ENCODE measurements around the gene MAU2.
"Not testable (repeated sequence)": the region's sequence is repeated elsewhere in the genome, so short reads cannot be mapped to it uniquely, and the experiment has no call there.

Gene MAU2

DNA sequence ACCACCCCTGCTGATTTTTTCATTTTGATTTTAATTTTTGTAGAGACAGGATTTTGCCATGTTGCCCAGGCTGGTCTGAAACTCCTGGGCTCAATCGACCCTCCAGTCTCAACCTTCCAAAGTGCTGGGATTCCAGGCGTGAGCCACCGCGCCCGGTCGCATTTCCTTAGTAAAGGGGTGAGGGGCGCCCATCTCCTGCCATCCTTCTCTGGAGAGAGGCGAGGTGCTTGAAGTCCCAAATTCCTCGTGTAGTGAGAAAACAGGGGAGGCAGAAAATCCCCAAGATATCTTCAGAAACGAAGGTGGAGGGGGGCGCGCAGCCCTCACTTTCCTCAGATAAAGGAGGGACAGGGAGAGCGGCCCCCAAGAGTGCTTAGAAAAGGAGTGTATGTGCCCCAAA lies 63.9 kb downstream of the MAU2 start:
- no peak for DNase-seq (ENCODE audit: low spot score)

GRCh38 chr19:19385131-19385895 lies 64.7 kb downstream of the MAU2 start:
- DNase-seq (ENCODE audit: low spot score) = peak; percentile 99

- no peak for DNase-seq (ENCODE audit: low spot score)
Observed at GRCh38 chr19:19385896-19386869, 65.6 kb downstream of the MAU2 start.

DNA sequence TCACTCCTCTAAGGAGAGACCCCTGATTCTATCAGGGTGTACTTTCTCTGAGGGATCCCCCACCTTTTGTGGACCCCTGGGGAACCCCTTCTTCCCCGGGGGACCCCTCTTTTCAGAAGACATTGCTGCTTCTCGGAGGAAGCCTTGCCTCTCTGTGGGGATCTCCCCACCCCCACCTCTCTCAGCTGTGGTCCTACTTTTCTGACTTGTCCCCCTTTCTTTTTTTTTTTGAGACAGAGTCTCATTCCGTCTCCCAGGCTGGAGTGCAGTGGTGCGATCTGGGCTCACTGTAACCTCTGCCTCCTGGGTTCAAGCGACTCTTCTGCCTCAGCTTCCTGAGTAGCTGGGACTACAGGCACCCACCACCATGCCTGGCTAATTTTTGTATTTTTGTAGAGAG lies 66.5 kb downstream of the MAU2 start:
- DNase-seq (ENCODE audit: low spot score) = no peak

GRCh38 chr19:19388568-19389555 lies 68.2 kb downstream of the MAU2 start:
- no peak for DNase-seq (ENCODE audit: low spot score)

DNA sequence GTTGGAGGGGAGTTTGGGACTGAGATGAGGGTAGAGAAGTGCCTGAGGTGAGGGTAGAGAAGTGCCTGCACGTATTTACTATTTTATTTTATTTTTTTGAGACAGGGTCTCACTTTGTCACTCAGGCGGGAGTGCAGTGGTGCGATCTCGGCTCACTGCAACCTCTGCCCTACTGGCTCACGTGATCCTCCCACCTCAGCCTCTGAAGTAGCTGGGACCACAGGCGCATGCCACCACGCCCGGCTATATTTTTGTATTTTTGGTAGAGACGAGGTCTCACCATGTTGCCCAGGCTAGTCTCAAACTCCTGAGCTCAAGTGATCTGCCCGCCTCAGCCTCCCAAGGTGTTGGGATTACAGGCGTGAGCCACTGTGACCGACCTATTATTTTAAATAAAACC lies 69.1 kb downstream of the MAU2 start:
- not testable (repeated sequence) for DNase-seq (ENCODE audit: low spot score)

- DNase-seq (ENCODE audit: low spot score) = not testable (repeated sequence)
Observed at GRCh38 chr19:19394333-19394732, 73.7 kb downstream of the MAU2 start.

GRCh38 chr19:19399733-19400433 lies 79.3 kb downstream of the MAU2 start:
- no peak for DNase-seq (ENCODE audit: low spot score)

DNA sequence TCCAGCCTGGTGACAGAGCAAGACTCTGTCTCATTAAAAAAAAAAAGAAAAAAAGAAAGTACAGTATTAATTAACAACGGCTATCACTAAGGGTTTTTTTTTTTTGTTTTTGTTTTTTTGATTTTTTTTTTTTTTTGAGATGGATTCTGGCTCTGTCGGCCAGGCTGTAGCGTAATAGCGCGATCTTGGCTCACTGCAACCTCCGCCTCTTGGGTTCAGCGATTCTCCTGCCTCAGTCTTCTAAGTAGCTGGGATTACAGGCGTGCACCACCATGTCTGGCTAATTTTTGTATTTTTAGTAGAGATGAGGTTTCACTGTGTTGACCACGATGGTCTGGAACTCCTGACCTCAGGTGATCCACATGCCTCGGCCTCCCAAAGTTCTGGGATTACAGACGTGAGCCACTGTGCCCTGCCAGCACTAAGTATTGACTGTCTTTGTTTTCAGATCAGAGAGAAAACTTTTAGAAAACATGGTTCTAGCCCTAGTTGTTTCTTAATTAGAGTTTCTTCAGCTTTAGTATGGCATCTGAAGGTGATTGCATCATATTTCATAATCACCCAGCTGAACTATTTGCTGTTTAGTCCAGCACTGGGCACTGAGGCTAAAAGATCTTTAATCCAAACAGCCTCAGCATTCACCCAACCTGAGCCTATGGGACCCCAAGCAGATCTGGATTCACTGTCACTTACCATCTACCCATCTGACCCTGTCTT lies 82.2 kb downstream of the MAU2 start:
- no peak for DNase-seq (ENCODE audit: low spot score)

GRCh38 chr19:19403373-19403901 lies 82.8 kb downstream of the MAU2 start:
- no peak for DNase-seq (ENCODE audit: low spot score)

GRCh38 chr19:19404879-19405860 lies 84.5 kb downstream of the MAU2 start, which contains the start of gene GATAD2A:
GATAD2A (plus strand) TSS chr19:19405675; CDS start chr19:19465346, 59,671 bp downstream.
- peak; percentile 79 for DNase-seq (ENCODE audit: low spot score)

- DNase-seq (ENCODE audit: low spot score) = peak; percentile 51
Observed at GRCh38 chr19:19405971-19406877, 85.6 kb downstream of the MAU2 start.

DNA sequence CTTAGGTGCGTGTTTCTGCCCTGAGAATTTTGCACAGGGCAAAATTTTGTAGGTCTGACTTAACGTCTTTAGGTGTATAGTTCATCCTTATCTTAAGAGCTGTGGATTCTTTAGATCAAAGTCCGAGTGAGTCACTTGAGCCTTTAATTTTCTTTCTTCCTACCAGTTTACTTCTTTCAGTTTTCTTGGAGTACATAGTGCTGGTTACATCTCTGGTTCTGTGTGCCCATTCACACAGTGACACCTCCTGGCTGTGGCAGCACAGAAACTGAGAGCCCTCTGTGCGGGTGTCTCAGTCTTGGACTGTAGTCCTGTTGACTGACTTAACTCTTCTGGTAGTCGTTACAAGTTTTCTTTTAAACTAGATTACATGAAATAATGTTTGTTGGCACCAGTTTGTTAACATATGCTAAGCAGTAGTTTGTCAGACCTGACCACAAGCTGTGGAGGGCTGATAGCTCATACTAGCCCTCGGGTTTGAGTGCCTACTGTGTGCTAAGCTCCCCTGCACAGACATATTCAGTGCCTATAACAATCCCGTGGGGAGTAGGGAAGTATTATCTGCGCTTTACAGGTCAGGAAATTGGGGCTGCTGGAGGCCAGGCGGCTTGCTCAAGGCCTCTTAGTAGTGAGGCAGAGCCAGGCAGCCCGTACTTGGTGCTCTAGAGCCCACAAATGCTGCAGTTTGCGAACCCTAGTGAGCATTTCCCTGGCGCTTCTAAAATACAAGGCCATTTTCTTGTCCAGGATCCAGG lies 86.4 kb downstream of the MAU2 start:
- DNase-seq (ENCODE audit: low spot score) = peak; percentile 50

DNA sequence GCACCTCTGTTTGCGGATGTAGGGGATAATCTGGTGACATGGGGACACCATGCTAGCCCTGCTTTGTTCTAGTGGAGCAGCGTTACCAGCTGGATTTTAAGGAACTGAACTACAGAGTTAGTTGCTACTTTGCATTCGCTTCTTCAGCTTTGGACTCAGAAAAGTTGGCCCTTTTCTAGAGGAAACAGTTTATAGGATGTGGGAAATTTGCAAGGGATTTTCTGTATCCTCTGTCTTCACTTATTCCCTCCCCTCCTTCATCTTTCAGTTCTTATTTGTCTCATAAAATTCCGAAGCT lies 87.0 kb downstream of the MAU2 start:
- DNase-seq (ENCODE audit: low spot score) = no peak

Data from HuH-7 (cell line).